GM13976 (cell line): ENCODE results near the gene CNDP1.

Experiments
- DNase-seq: peaks from one replicate; pipeline ENCODE4 v3.0.0; 2012; ENCODE audit warnings: low spot score
- in situ Hi-C: fragments of 300-500 bp; cut with MboI; formaldehyde crosslinking; loops from one replicate; pipeline ENCODE4 v1.12.0; 2022; ENCODE audit warnings: low sequenced_read_pairs, mixed read lengths, inconsistent platforms; ENCODE audit not compliant: unreplicated experiment
- TF ChIP-seq, protein P1 (sequence below): IDR thresholded peaks from 2 replicates; pipeline ENCODE4 v1.5.1; 2012; ENCODE audit warnings: borderline replicate concordance, mild to moderate bottlenecking; ENCODE audit not compliant: insufficient read depth; ENCODE audit errors: extremely low read depth, missing control alignments, control extremely low read depth

The CNDP1 gene

DNA sequence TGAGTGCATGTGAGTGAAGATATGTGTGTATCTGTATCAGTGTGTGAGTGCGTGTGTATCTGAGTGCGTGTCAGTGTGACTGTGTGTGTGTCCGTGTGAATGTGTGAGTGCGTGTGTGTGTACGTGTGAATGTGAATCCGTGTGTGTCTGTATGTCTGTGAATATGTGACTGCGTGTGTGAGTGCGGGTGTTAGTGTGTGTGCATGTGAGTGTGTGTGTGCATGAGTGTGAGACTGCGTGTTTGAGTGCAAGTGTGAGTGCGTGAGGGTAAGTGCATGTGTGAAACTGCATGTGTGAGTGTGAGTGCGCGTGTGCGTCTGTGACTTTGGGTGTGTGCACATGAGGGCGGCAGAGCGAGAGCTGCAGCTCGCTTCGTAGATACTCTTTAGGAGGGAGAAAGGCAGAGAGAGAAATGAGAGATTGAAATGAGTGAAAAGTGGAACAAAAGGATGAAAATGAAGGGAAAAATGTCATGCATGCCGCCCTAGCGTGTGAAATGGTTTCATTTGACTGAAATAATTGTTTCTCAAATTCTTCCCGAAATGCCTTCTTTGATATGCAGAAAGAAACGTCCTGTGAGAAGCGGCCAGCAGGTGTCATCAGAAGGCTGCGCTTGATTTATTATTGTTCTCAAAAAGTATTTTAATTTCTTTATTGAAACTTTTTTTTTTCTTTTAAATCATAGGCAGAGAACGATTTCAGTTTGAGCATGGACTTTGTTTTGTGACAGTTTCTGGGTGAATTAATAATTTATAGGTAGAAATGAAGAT is 88.9 kb downstream of the CNDP1 start:
- DNase-seq, result no peak
- TF ChIP-seq, protein P1, sequence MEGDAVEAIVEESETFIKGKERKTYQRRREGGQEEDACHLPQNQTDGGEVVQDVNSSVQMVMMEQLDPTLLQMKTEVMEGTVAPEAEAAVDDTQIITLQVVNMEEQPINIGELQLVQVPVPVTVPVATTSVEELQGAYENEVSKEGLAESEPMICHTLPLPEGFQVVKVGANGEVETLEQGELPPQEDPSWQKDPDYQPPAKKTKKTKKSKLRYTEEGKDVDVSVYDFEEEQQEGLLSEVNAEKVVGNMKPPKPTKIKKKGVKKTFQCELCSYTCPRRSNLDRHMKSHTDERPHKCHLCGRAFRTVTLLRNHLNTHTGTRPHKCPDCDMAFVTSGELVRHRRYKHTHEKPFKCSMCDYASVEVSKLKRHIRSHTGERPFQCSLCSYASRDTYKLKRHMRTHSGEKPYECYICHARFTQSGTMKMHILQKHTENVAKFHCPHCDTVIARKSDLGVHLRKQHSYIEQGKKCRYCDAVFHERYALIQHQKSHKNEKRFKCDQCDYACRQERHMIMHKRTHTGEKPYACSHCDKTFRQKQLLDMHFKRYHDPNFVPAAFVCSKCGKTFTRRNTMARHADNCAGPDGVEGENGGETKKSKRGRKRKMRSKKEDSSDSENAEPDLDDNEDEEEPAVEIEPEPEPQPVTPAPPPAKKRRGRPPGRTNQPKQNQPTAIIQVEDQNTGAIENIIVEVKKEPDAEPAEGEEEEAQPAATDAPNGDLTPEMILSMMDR, result no peak
- in situ Hi-C loops, result no loop called here

DNA sequence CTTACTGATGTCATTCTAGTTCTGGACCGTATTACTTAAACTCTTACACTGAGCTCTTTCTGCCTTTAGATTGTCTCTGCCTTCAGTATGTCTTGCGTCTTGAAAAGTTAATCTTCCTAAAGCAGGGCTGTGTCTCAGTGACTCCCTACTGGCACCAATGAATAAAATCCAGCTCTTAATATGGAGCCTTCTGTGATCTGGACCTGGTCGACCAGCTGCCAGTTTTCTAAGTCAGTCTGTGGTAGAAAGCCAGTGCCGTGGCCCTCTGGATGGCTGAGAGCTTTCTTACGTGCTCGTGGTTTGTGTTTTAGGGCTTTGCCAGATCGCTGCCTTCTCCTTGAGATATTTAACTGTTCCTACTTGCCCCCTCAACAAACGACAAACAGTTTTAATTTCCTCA is 90.2 kb downstream of the CNDP1 start:
- TF ChIP-seq, protein P1, result no peak
- in situ Hi-C loops, result no loop called here
- DNase-seq, result no peak

DNA sequence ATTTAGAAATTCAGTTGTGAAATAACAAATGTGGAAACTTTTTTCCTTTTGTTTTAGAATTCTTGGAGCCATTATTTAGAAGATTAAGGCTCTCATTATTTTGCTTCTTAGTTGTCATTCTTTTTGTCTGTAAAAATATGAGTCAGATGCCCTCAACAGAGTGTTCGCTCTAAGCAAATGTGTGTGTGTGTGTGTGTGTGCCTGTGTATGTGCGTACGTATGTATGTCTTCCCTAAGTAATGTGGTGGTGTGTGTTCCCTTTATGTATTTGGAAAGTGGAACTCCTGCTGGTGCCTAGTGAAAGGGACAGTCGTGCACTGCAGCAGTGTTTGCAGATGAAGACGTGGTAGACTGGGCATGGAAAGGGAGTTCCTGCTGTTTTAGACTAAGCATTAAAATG is 90.9 kb downstream of the CNDP1 start:
- TF ChIP-seq, protein P1, result no peak
- no peak for DNase-seq
- in situ Hi-C loops, result loop anchor here (25.0 kb wide), 1 partner anchor 1737 kb away; no protein-coding TSS in a partner anchor

DNA sequence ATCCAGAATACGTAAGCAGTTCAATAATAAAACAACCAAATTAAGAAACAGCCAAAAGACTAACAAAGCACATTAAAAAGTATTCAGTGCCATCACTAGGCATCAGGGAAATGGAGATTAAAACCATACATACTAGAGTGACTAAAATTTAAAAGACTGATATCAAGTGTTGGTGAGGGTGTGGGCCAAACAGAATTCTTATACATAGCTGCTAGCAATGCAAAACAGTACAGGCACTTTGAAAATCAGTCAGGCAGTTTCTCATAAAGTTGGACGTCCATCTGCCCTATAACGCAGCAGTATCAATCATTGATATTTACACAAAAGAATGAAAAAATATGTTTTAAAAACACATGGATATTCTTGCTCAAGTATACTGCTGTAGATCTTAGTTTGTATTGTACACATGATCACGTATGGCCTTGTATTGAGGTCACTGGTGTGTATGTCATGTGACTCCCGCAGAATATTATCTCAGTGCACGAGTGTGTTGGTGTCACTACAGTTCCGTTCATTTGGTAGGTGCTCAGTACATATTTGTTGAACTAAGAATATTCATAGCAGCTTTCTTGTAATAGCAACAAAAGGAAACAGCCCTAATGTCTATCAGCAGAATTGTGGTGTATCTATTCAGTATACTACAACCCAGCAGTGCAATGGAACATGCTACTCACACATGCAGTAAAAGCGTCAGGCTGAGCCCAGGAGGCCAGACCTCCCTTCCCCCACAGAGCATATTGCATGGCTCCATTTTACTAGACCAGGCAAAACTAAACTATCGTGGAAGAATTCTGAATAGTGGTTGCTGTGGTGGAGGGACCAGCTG is 92.0 kb downstream of the CNDP1 start:
- TF ChIP-seq, protein P1, result no peak
- in situ Hi-C loops, result loop anchor here (25.0 kb wide), 1 partner anchor 1736 kb away; no protein-coding TSS in a partner anchor
- no peak for DNase-seq

DNA sequence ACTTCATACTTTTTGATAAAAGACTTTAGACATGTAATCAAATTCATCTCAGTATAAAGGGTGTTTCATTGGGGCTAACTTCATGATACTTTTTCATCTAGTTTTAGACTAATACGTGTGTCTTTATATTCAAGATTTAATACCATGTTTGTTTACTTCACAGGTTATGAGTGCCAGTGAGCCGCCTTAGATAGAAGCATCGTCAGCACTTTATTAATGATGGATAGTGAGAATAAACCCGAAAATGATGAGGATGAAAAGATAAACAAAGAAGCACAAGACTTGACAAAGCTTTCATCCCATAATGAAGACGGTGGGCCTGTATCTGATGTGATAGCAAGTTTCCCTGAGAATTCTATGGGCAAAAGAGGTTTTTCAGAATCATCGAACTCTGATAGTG is 96.5 kb downstream of the CNDP1 start:
- TF ChIP-seq, protein P1, result no peak
- in situ Hi-C loops, result loop anchor here (25.0 kb wide), 1 partner anchor 1731 kb away; no protein-coding TSS in a partner anchor
- no peak for DNase-seq

DNA sequence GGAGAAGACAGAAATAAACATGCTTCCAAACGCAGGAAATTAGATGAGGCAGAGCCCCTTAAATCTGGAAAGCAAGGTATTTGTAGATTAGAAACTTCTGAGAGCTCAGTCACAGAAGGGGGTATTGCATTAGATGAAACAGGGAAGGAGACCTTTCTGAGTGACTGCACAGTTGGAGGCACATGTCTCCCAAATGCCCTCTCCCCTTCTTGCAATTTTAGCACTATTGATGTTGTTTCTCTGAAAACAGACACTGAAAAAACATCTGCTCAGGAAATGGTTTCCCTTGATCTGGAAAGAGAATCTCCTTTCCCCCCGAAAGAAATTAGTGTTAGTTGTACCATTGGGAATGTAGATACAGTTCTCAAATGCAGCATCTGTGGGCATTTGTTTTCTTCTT is 96.9 kb downstream of the CNDP1 start:
- in situ Hi-C loops, result loop anchor here (25.0 kb wide), 1 partner anchor 1731 kb away; no protein-coding TSS in a partner anchor
- no peak for DNase-seq
- TF ChIP-seq, protein P1, result no peak
